HCT116 (cell line): ENCODE results near the gene PRKCD. TPM values are rescaled to one million over a fixed set of nuclear protein-coding genes. Genes with fewer than 3 reads are reported as not detected.

Source experiments
- ATAC-seq: fragments of 200-7000 bp; cut with Tn5 transposase; 2 replicates; pipeline ENCODE4 v1.9.1; 2020; ENCODE audit warnings: mild to moderate bottlenecking, moderate library complexity
- BruUV-seq: library from RNA; stranded (reverse); fragments of 400-500 nt; replicated peaks from 2 replicates; lab custom pipeline; 2021; lab: Mats Ljungman, UMichigan
- CTCF ChIA-PET: fragments of 300-600 bp; sonication (Branson Sonifier 250); formaldehyde crosslinking; loops from one replicate; lab custom pipeline; 2021; ENCODE audit warnings: antibody characterized with exemption; lab: Charles Lee
- POLR2A ChIA-PET: fragments of 300-600, 350-600 bp; sonication (Branson Sonifier 250); formaldehyde crosslinking; loops from one replicate; lab custom pipeline; 2021; ENCODE audit warnings: antibody characterized with exemption; lab: Charles Lee
- RAD21 ChIA-PET, 2 experiments: fragments of 300-600 bp; sonication (Branson Sonifier 250); formaldehyde crosslinking; loops; one replicate each; lab custom pipeline; 2023; ENCODE audit warnings: low total read pairs in 2 of 2; ENCODE audit not compliant: uncharacterized antibody in 2 of 2, unreplicated experiment in 2 of 2, low non-redundant PET in 1 of 2; lab: Charles Lee
- DNase-seq: peaks from one replicate; pipeline ENCODE4 v3.0.0-alpha.2; 2010; ENCODE audit warnings: low read depth, low spot score
- H2AFZ ChIP-seq: fragments of 200-600 bp; shearing (Covaris generic), sonication (generic); 2 replicates; pipeline ENCODE4 v1.6.1; 2017; ENCODE audit warnings: low read depth, mixed run types, mixed read lengths, antibody characterized with exemption, low read length; ENCODE audit not compliant: poor library complexity, severe bottlenecking
- H3K27ac ChIP-seq: 2 replicates; pipeline ENCODE4 v1.5.1; 2012; ENCODE audit warnings: low read depth, low read length
- H3K27me3 ChIP-seq: fragments of 200-600 bp; sonication (generic); 2 replicates; pipeline ENCODE4 v1.6.1; 2016; ENCODE audit warnings: mixed run types, low read length, mixed read lengths; ENCODE audit not compliant: insufficient read depth
- H3K36me3 ChIP-seq, 2 experiments: fragments of 200-500 bp in 1 of 2; fragments of 200-600 bp in 1 of 2; sonication (Bioruptor generic) in 1 of 2; sonication (generic) in 1 of 2; 2 replicates each; pipeline versions ENCODE4 v1.5.1 to v1.6.1; 2014 to 2016; ENCODE audit warnings: low read length in 2 of 2, inconsistent platforms in 1 of 2, mixed read lengths in 1 of 2, mixed run types in 1 of 2; ENCODE audit not compliant: insufficient read depth in 2 of 2, control insufficient read depth in 1 of 2
- H3K4me1 ChIP-seq, 2 experiments: fragments of 200-600 bp in 1 of 2; sonication (generic) in 1 of 2; 2 replicates each; pipeline versions ENCODE4 v1.5.1 to v1.6.1; 2012 to 2017; ENCODE audit warnings: low read length in 2 of 2, inconsistent platforms in 1 of 2, mild to moderate bottlenecking in 1 of 2, mixed read lengths in 1 of 2, mixed run types in 1 of 2, moderate library complexity in 1 of 2; ENCODE audit not compliant: insufficient read depth in 2 of 2, control insufficient read depth in 1 of 2
- H3K4me2 ChIP-seq: fragments of 200-600 bp; sonication (generic); 2 replicates; pipeline ENCODE4 v1.6.1; 2017; ENCODE audit warnings: mixed run types, low read length, mixed read lengths
- H3K4me3 ChIP-seq, 2 experiments: fragments of 200-600 bp in 1 of 2; sonication (generic) in 1 of 2; replicated peaks in 1 of 2; 2 replicates each; pipeline ENCODE4 v1.5.1; 2011 to 2016; ENCODE audit warnings: low read length in 2 of 2, control low read depth in 1 of 2, low read depth in 1 of 2, mild to moderate bottlenecking in 1 of 2, mixed read lengths in 1 of 2, mixed run types in 1 of 2
- H3K79me2 ChIP-seq: fragments of 200-600 bp; sonication (generic); 2 replicates; pipeline ENCODE4 v1.6.1; 2017; ENCODE audit warnings: mild to moderate bottlenecking, mixed run types, low read length, moderate library complexity, mixed read lengths; ENCODE audit not compliant: insufficient read depth
- H3K9ac ChIP-seq: fragments of 200-600 bp; sonication (generic); 2 replicates; pipeline ENCODE4 v1.6.1; 2016; ENCODE audit warnings: low read length, mixed read lengths
- H3K9me2 ChIP-seq: fragments of 200-600 bp; sonication (generic), shearing (Covaris generic); 2 replicates; pipeline ENCODE4 v1.6.1; 2017; ENCODE audit warnings: mixed run types, mild to moderate bottlenecking, moderate library complexity; ENCODE audit not compliant: insufficient read depth
- H3K9me3 ChIP-seq, 2 experiments: fragments of 200-500 bp in 1 of 2; fragments of 200-600 bp in 1 of 2; sonication (Bioruptor generic) in 1 of 2; sonication (generic) in 1 of 2; 2 replicates each; pipeline ENCODE4 v1.6.1; 2014 to 2017; ENCODE audit warnings: low read length in 2 of 2, mixed read lengths in 2 of 2, inconsistent platforms in 1 of 2, low read depth in 1 of 2, mild to moderate bottlenecking in 1 of 2, mixed run types in 1 of 2, moderate library complexity in 1 of 2; ENCODE audit not compliant: control insufficient read depth in 1 of 2, insufficient read depth in 1 of 2
- H4K20me1 ChIP-seq: fragments of 200-600 bp; sonication (generic), shearing (Covaris generic); 2 replicates; pipeline ENCODE4 v1.6.1; 2017; ENCODE audit warnings: mixed run types, mild to moderate bottlenecking, moderate library complexity; ENCODE audit not compliant: insufficient read depth
- ATF3 ChIP-seq: IDR thresholded peaks from 2 replicates; pipeline ENCODE4 v1.6.1; 2012
- CEBPB ChIP-seq: IDR thresholded peaks from 2 replicates; pipeline ENCODE4 v1.6.1; 2012; ENCODE audit warnings: low read depth
- EGR1 ChIP-seq: IDR thresholded peaks from 2 replicates; pipeline ENCODE4 v1.6.1; 2012; ENCODE audit warnings: low read depth
- ELF1 ChIP-seq: IDR thresholded peaks from 2 replicates; pipeline ENCODE4 v1.6.1; 2012; ENCODE audit warnings: low read depth, borderline replicate concordance
- FOSL1 ChIP-seq: IDR thresholded peaks from 2 replicates; pipeline ENCODE4 v1.6.1; 2012; ENCODE audit warnings: low read depth
- JUND ChIP-seq: IDR thresholded peaks from 2 replicates; pipeline ENCODE4 v1.6.1; 2012
- MAX ChIP-seq: IDR thresholded peaks from 2 replicates; pipeline ENCODE4 v1.6.1; 2012
- POLR2AphosphoS5 ChIP-seq: IDR thresholded peaks from 2 replicates; pipeline ENCODE4 v1.6.1; 2011; ENCODE audit warnings: mild to moderate bottlenecking, low read depth, low read length, moderate library complexity
- SIN3A ChIP-seq: IDR thresholded peaks from 2 replicates; pipeline ENCODE4 v1.6.1; 2012; ENCODE audit warnings: low read depth
- SP1 ChIP-seq: IDR thresholded peaks from 2 replicates; pipeline ENCODE4 v1.6.1; 2012; ENCODE audit warnings: low read depth
- SRF ChIP-seq: IDR thresholded peaks from 2 replicates; pipeline ENCODE4 v1.6.1; 2012; ENCODE audit warnings: low read depth
- YY1 ChIP-seq: IDR thresholded peaks from 2 replicates; pipeline ENCODE4 v1.6.1; 2011; ENCODE audit warnings: low read length, low read depth, moderate library complexity, mild to moderate bottlenecking; ENCODE audit not compliant: insufficient replicate concordance; ENCODE audit errors: extremely low read depth
- ZBTB33 ChIP-seq: IDR thresholded peaks from 2 replicates; pipeline ENCODE4 v1.6.1; 2011; ENCODE audit warnings: mild to moderate bottlenecking, low read length, moderate library complexity; ENCODE audit not compliant: insufficient replicate concordance; ENCODE audit errors: extremely low read depth
- ZFX ChIP-seq: fragments of 450-650 bp; IDR thresholded peaks from 2 replicates; pipeline ENCODE4 v1.6.1; 2017
- intact Hi-C: fragments of 100-400 bp; cut with micrococcal nuclease; formaldehyde crosslinking; loops from 2 replicates; pipeline ENCODE4 v1.10.0; 2022
- total RNA-seq: library from RNA; stranded (reverse); gene quantifications from one replicate; pipeline ENCODE4 v1.2.1, GENCODE V29; 2021; ENCODE audit not compliant: unreplicated experiment

PRKCD gene
- total RNA-seq, 1 experiment from 2014 or later = 34.4 TPM

- BruUV-seq = no TSS peak
- Histone ChIP-seq H3K4me2 (no peak overlapping the region), H3K79me2 (no peaks in the 10 kb centered on the region), H2AFZ (no peak overlapping the region), H3K27ac (no peak overlapping the region), H3K9me3 (no peaks in the 10 kb centered on the region), H3K9me2 (no peaks in the 10 kb centered on the region), H3K27me3 (no peaks in the 10 kb centered on the region), H3K36me3 (peaks cover 2 to 3% of the 10 kb centered on the region in 2 experiments), H4K20me1 (no peaks in the 10 kb centered on the region), H3K4me1 (peaks cover 14 to 35% of the 10 kb centered on the region in 2 experiments), H3K4me3 (no peak overlapping the region), H3K9ac (no peak overlapping the region)
- ChIA-PET RAD21 (no interaction called here), POLR2A (no interaction called here), CTCF (interaction anchor here (1.1 kb wide), 1 partner anchor 82 kb away, joined by 3 read pairs; no protein-coding TSS in a partner anchor)
- ATAC-seq = no peak
- DNase-seq = no peak
- intact Hi-C loops = no loop called here
- TF ChIP-seq ATF3 (no peak), JUND (no peak)
These were observed 30.9 kb downstream of the PRKCD start for GRCh38 chr3:53191836-53192480.

- Histone ChIP-seq H3K36me3 (peaks cover 2 to 3% of the 10 kb centered on the region in 2 experiments), H3K4me2 (no peak overlapping the region), H3K27ac (no peak overlapping the region), H3K79me2 (no peaks in the 10 kb centered on the region)
- TF ChIP-seq ZBTB33 = no peak
- no peak for TF ChIP-seq CEBPB
- no peak for TF ChIP-seq ELF1
- no peak for TF ChIP-seq SIN3A
- no peak for TF ChIP-seq SP1
- TF ChIP-seq SRF = no peak
- no peak for TF ChIP-seq MAX
- no peak for TF ChIP-seq ZFX
- TF ChIP-seq EGR1 = no peak
- no peak for TF ChIP-seq YY1
- no peak for TF ChIP-seq POLR2AphosphoS5
- no peak for TF ChIP-seq FOSL1
- TF ChIP-seq, all 23 proteins: peak for 0
- Histone ChIP-seq H3K9ac (no peak overlapping the region), H3K9me2 (no peaks in the 10 kb centered on the region), H4K20me1 (no peaks in the 10 kb centered on the region), H3K27me3 (no peaks in the 10 kb centered on the region), H3K4me3 (no peak overlapping the region), H2AFZ (no peak overlapping the region), H3K9me3 (no peaks in the 10 kb centered on the region), H3K4me1 (peaks cover 14 to 41% of the 10 kb centered on the region in 2 experiments)
- BruUV-seq = no TSS peak
- RAD21 ChIA-PET = no interaction called here
- no peak for ATAC-seq
- no peak for DNase-seq
- intact Hi-C loops = no loop called here
- POLR2A ChIA-PET = interaction anchor here (1.1 kb wide), 1 partner anchor 32 kb away, joined by 3 read pairs; the partner anchor contains the start of gene PRKCD
- CTCF ChIA-PET = no interaction called here
These were observed 31.6 kb downstream of the PRKCD start for GRCh38 chr3:53192608-53193007.
